Effector memory CD4-positive, alpha-beta T cell (primary cell): ENCODE measurements around the gene CTCFL.

ENCODE experiments used
- DNase-seq, 3 donors: peaks; one replicate each; pipeline ENCODE4 v3.0.0-alpha.2; 2020
- H3K27ac ChIP-seq: 2 replicates; pipeline ENCODE4 v1.7.0; 2013; ENCODE audit warnings: mild to moderate bottlenecking, low read length, moderate library complexity; ENCODE audit not compliant: insufficient read depth, poor library complexity, severe bottlenecking
- H3K27me3 ChIP-seq: replicated peaks from 2 replicates; pipeline ENCODE4 v1.7.0; 2013; ENCODE audit warnings: mild to moderate bottlenecking, low read length; ENCODE audit not compliant: insufficient read depth, control insufficient read depth, poor library complexity, severe bottlenecking
- H3K36me3 ChIP-seq: 2 replicates; pipeline ENCODE4 v1.7.0; 2013; ENCODE audit warnings: mild to moderate bottlenecking, low read length, moderate library complexity; ENCODE audit not compliant: control insufficient read depth, insufficient read depth
- H3K4me1 ChIP-seq: 2 replicates; pipeline ENCODE4 v1.7.0; 2013; ENCODE audit warnings: low read length, mild to moderate bottlenecking; ENCODE audit not compliant: control insufficient read depth, insufficient read depth, poor library complexity, severe bottlenecking
- H3K4me3 ChIP-seq: 2 replicates; pipeline ENCODE4 v1.7.0; 2013; ENCODE audit warnings: low read length, low read depth, mild to moderate bottlenecking; ENCODE audit not compliant: insufficient read depth, poor library complexity, severe bottlenecking
- H3K9me3 ChIP-seq: 2 replicates; pipeline ENCODE4 v1.7.0; 2013; ENCODE audit warnings: mild to moderate bottlenecking, low read length, moderate library complexity; ENCODE audit not compliant: control insufficient read depth

Gene CTCFL

GRCh38 chr20:57456116-57456515, 68.8 kb downstream of the CTCFL start:
- Histone ChIP-seq H3K27ac (no peak overlapping the region), H3K27me3 (no peaks in the 10 kb centered on the region), H3K4me1 (peaks cover 9% of the 10 kb centered on the region), H3K4me3 (no peak overlapping the region), H3K36me3 (no peaks in the 10 kb centered on the region), H3K9me3 (no peaks in the 10 kb centered on the region)
- DNase-seq, result no peak

GRCh38 chr20:57455386-57455785, 69.6 kb downstream of the CTCFL start:
- Histone ChIP-seq H3K27me3 (no peaks in the 10 kb centered on the region), H3K9me3 (no peaks in the 10 kb centered on the region), H3K4me1 (peaks cover 12% of the 10 kb centered on the region)

GRCh38 chr20:57451795-57452661, 72.9 kb downstream of the CTCFL start:
- no peaks in the 10 kb centered on the region for H3K36me3 ChIP-seq
- H3K27me3 ChIP-seq, result no peaks in the 10 kb centered on the region
- no peak for DNase-seq
- H3K4me1 ChIP-seq, result peaks cover 21% of the 10 kb centered on the region
- no peak overlapping the region for H3K27ac ChIP-seq
- no peak overlapping the region for H3K4me3 ChIP-seq
- H3K9me3 ChIP-seq, result no peaks in the 10 kb centered on the region

More at GRCh38 chr20:57455386-57455785, 69.6 kb downstream of the CTCFL start:
- Histone ChIP-seq H3K27ac (no peak overlapping the region), H3K4me3 (no peak overlapping the region), H3K36me3 (no peaks in the 10 kb centered on the region)
- DNase-seq, result no peak

GRCh38 chr20:57451431-57451794, 73.5 kb downstream of the CTCFL start:
- Histone ChIP-seq H3K9me3 (no peaks in the 10 kb centered on the region), H3K27me3 (no peaks in the 10 kb centered on the region), H3K36me3 (no peaks in the 10 kb centered on the region), H3K27ac (no peak overlapping the region), H3K4me3 (no peak overlapping the region), H3K4me1 (peaks cover 21% of the 10 kb centered on the region)
- DNase-seq, result no peak

- H3K4me1 ChIP-seq, result peaks cover 21% of the 10 kb centered on the region
- no peaks in the 10 kb centered on the region for H3K9me3 ChIP-seq
These were observed 74.0 kb downstream of the CTCFL start for GRCh38 chr20:57450931-57451330.

GRCh38 chr20:57450419-57450818, 74.5 kb downstream of the CTCFL start:
- Histone ChIP-seq H3K9me3 (no peaks in the 10 kb centered on the region), H3K4me3 (no peak overlapping the region), H3K27ac (no peak overlapping the region), H3K4me1 (peaks cover 21% of the 10 kb centered on the region), H3K27me3 (no peaks in the 10 kb centered on the region), H3K36me3 (no peaks in the 10 kb centered on the region)
- DNase-seq, result no peak

More at GRCh38 chr20:57450931-57451330, 74.0 kb downstream of the CTCFL start:
- H3K27me3 ChIP-seq, result no peaks in the 10 kb centered on the region
- no peak overlapping the region for H3K4me3 ChIP-seq
- no peak for DNase-seq
- no peak overlapping the region for H3K27ac ChIP-seq
- H3K36me3 ChIP-seq, result no peaks in the 10 kb centered on the region

- H3K27me3 ChIP-seq, result no peaks in the 10 kb centered on the region
These were observed 75.3 kb downstream of the CTCFL start for GRCh38 chr20:57449398-57450354.

GRCh38 chr20:57448764-57449354, 76.1 kb downstream of the CTCFL start:
- no peak overlapping the region for H3K27ac ChIP-seq
- H3K27me3 ChIP-seq, result no peaks in the 10 kb centered on the region
- DNase-seq, result no peak
- no peaks in the 10 kb centered on the region for H3K9me3 ChIP-seq
- no peak overlapping the region for H3K4me3 ChIP-seq
- peaks cover 21% of the 10 kb centered on the region for H3K4me1 ChIP-seq
- H3K36me3 ChIP-seq, result no peaks in the 10 kb centered on the region

More at GRCh38 chr20:57449398-57450354, 75.3 kb downstream of the CTCFL start:
- Histone ChIP-seq H3K27ac (no peak overlapping the region), H3K36me3 (no peaks in the 10 kb centered on the region), H3K4me3 (no peak overlapping the region), H3K4me1 (peaks cover 21% of the 10 kb centered on the region), H3K9me3 (no peaks in the 10 kb centered on the region)
- no peak for DNase-seq
